HL-60 (cell line): ENCODE data around the gene SIDT2.
"Not testable (repeated sequence)": the region's sequence is repeated elsewhere in the genome, so short reads cannot be mapped to it uniquely, and the experiment has no call there.

Experiments used
- DNase-seq, 2 experiments: peaks; one replicate each; pipeline ENCODE4 v3.0.0-alpha.2; 2010 to 2020; ENCODE audit warnings: low read depth in 1 of 2, low spot score in 1 of 2
- H3K27ac ChIP-seq: fragments of 250-450 bp; sonication (Bioruptor Pico); replicated peaks from 2 replicates; pipeline ENCODE4 v1.5.1; 2020; ENCODE audit warnings: mild to moderate bottlenecking, moderate library complexity
- H3K27me3 ChIP-seq: fragments of 250-450 bp; sonication (Bioruptor Pico); 2 replicates; pipeline ENCODE4 v1.5.1; 2021; ENCODE audit warnings: mild to moderate bottlenecking, moderate library complexity; ENCODE audit not compliant: insufficient read depth, poor library complexity, severe bottlenecking
- H3K4me3 ChIP-seq: replicated peaks from 2 replicates; pipeline ENCODE4 v1.5.1; 2011; ENCODE audit warnings: mild to moderate bottlenecking, control low read depth, low read length; ENCODE audit not compliant: insufficient read depth
- CTCF ChIP-seq: IDR thresholded peaks from one replicate; pipeline ENCODE4 v1.5.1; 2011; ENCODE audit warnings: low read length, control low read depth, inconsistent platforms; ENCODE audit not compliant: insufficient read depth
- GABPA ChIP-seq: IDR thresholded peaks from 2 replicates; pipeline ENCODE4 v1.6.1; 2012; ENCODE audit warnings: low read depth
- POLR2AphosphoS5 ChIP-seq: IDR thresholded peaks from 2 replicates; pipeline ENCODE4 v1.6.1; 2012; ENCODE audit warnings: low read depth
- REST ChIP-seq: IDR thresholded peaks from 2 replicates; pipeline ENCODE4 v1.6.1; 2012; ENCODE audit warnings: low read depth; ENCODE audit not compliant: insufficient replicate concordance
- SPI1 ChIP-seq: IDR thresholded peaks from 2 replicates; pipeline ENCODE4 v1.6.1; 2012; ENCODE audit warnings: low read depth, mild to moderate bottlenecking, borderline replicate concordance

SIDT2 gene

GRCh38 chr11:117205211-117205818, 26.8 kb downstream of the SIDT2 start:
- DNase-seq = no peak

GRCh38 chr11:117206111-117206510, 27.6 kb downstream of the SIDT2 start:
- H3K27ac ChIP-seq, DNase-seq, H3K4me3 ChIP-seq, H3K27me3 ChIP-seq: not testable (repeated sequence)

More at GRCh38 chr11:117205211-117205818, 26.8 kb downstream of the SIDT2 start:
- no peak overlapping the region for H3K4me3 ChIP-seq
- no peak overlapping the region for H3K27ac ChIP-seq
- no peaks in the 10 kb centered on the region for H3K27me3 ChIP-seq
- TF ChIP-seq POLR2AphosphoS5 (no peak), CTCF (no peak), GABPA (no peak), SPI1 (no peak), REST (no peak)

- H3K4me3 ChIP-seq, H3K27ac ChIP-seq, H3K27me3 ChIP-seq, DNase-seq: not testable (repeated sequence)
These were observed 28.3 kb downstream of the SIDT2 start for GRCh38 chr11:117206859-117207258.

- not testable (repeated sequence) for H3K27me3 ChIP-seq, H3K27ac ChIP-seq, DNase-seq, H3K4me3 ChIP-seq
These were observed 28.9 kb downstream of the SIDT2 start for GRCh38 chr11:117207481-117207880.

- not testable (repeated sequence) for H3K27me3 ChIP-seq, H3K27ac ChIP-seq, H3K4me3 ChIP-seq, DNase-seq
These were observed 30.2 kb downstream of the SIDT2 start for GRCh38 chr11:117208710-117209109.

GRCh38 chr11:117209351-117210125, 31.0 kb downstream of the SIDT2 start:
- H3K27me3 ChIP-seq, DNase-seq, H3K4me3 ChIP-seq, H3K27ac ChIP-seq: not testable (repeated sequence)

GRCh38 chr11:117210620-117211019, 32.1 kb downstream of the SIDT2 start:
- H3K27ac ChIP-seq = no peak overlapping the region
- H3K4me3 ChIP-seq = no peak overlapping the region
- no peaks in the 10 kb centered on the region for H3K27me3 ChIP-seq
- TF ChIP-seq SPI1 = no peak
- no peak for TF ChIP-seq GABPA
- TF ChIP-seq REST = no peak
- no peak for TF ChIP-seq POLR2AphosphoS5
- no peak for TF ChIP-seq CTCF
- DNase-seq = no peak
